ENCODE data around the gene OTUD5. TPM values are rescaled to one million over a fixed set of nuclear protein-coding genes. Genes with fewer than 3 reads are reported as not detected.

Gene OTUD5
- total and polyA plus RNA-seq, 7 experiments from 2014 or later, result 17.2 to 95.5 (median 88.2) TPM

DNA sequence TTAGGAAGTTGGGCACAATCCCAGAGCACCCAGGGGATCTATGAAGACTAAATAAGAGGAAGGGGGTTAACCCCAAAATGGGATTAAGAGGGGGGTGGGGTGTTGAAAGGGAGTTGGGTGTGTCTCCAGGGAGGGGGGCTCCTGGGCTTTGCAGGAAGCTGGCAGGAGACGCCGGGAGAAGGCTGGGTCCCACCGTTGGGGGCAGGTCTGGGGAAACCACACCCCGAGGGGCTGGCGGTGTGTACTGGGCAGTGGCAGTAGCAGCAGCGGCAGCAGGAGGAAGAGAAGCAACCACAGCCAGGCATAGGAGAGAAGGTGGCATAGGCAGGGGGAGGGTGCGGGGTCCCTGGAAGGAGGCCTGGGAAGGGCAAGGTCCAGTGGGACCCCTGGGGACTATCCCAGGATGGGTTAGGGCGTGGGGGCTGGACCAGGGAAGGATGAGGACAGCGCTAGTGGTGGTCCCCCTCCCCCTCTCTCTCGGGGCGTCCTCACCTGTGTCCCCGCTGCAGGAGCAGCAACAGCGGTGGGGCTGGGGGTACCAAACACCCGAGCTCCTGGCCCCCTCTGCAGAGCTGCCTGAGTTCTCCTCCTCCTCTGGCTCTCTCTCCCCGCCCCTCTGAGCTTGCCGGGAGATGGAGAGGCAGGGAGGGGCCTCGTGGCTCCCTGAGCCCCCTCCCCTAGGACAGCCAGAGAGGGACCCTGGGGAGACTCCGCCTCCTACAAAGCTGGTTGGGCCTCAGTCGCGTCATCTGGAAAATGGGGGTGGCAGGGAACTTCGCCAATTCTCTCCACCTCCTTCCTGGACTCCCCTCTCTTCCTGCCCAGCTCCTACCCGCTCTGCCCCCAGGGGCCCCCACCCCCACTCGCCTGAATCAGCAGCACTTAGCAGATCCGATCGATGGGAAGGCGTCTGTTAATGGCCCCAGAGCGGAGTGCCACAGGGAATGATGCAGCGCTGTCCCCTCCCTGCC, 14.1 kb upstream of the OTUD5 start, which contains the start of gene KCND1:
Gene KCND1, minus strand, starts transcription at position 596 of the 971 bp plus-strand sequence. CDS start 1,573 bp downstream, outside the sequence.
- Histone ChIP-seq H3K9me3 (ENCODE audit: control insufficient read depth in 2 of 3, low read length in 3 of 3) (no peaks in the 10 kb centered on the region), H3K27ac (ENCODE audit: low read depth, low read length) (no peak within 1 kb of the TSS), H3K36me3 (ENCODE audit: control insufficient read depth in 2 of 3, insufficient read depth in 3 of 3, low read length in 3 of 3) (peaks cover 0 to 22% (median 0%) of the 10 kb centered on the region in 3 experiments), H3K27me3 (ENCODE audit: control insufficient read depth in 2 of 2, insufficient read depth in 2 of 2, low read length in 2 of 2) (no peaks in the 10 kb centered on the region), H3K4me1 (ENCODE audit: control insufficient read depth in 2 of 2, insufficient read depth in 2 of 2, low read length in 2 of 2) (peaks cover 0 to 8% of the 10 kb centered on the region in 2 donors), H3K4me3 (ENCODE audit: low read length) (peak within 1 kb of the TSS; percentile 30)
- peak within 1 kb of the TSS in 9 of 10 donors; percentile 12 to 72 (median 57) for H3K4me3 Mint-ChIP-seq
- H3K36me3 Mint-ChIP-seq, result peaks cover 5 to 16% (median 10%) of the 10 kb centered on the region in 5 donors
- peaks cover 6 to 17% (median 12%) of the 10 kb centered on the region in 7 donors for H3K4me1 Mint-ChIP-seq
- POLR2A ChIA-PET, result interaction anchor here (0.5 to 1.6 kb wide), 6 partner anchors 10 to 72 kb away, joined by 3 to 14 read pairs (median 4); partner anchors contain the start of genes GRIPAP1 and OTUD5
- H3K27ac Mint-ChIP-seq, result peak within 1 kb of the TSS in 3 of 9 donors; percentile 11 to 45 (median 21)
- CTCF ChIA-PET, result interaction anchor here (1.0 to 1.4 kb wide), 2 partner anchors 12 to 149 kb away, joined by 3 read pairs; no protein-coding TSS in a partner anchor
- peaks cover 0 to 5% (median 0%) of the 10 kb centered on the region in 11 donors for H3K9me3 Mint-ChIP-seq
- DNase-seq (no peak), ATAC-seq (no peak)
- intact Hi-C loops (cut with micrococcal nuclease), result loop anchor here (1.0 to 10.0 kb wide), 4 partner anchors 72 to 148 kb away; partner anchors contain the start of gene TFE3 (in 1 of the 2)
- H3K27me3 Mint-ChIP-seq, result no peaks in the 10 kb centered on the region

DNA sequence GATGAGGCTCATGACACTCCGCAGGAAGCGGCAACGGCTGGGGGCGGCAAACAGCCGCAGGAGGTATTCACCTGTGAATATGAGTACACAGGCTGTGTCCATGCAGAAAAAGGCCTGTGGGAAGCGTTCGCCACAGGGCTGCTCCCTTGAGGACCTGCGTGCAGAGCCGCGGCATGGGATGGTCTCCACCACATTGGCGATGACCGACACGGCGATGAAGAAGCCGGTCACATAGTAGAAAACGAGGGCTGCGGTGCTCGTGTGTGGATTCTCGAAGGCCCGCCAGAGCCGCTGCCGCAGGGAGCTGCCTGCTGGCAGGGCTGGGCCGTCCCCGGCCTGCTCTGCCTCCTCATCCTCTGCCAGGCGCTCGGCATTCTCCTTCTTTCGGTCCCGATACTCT, 12.1 kb upstream of the OTUD5 start:
- Mint-ChIP-seq H3K4me1 (peaks cover 5 to 13% (median 12%) of the 10 kb centered on the region in 7 donors), H3K4me3 (no peak overlapping the region), H3K27ac (no peak overlapping the region), H3K36me3 (peaks cover 0 to 10% (median under 1%) of the 10 kb centered on the region in 5 donors), H3K9me3 (peaks cover 0 to 6% (median 0%) of the 10 kb centered on the region in 11 donors), H3K27me3 (no peaks in the 10 kb centered on the region)
- intact Hi-C loops (cut with micrococcal nuclease), result no loop called here
- peaks cover 0 to 4% (median 0%) of the 10 kb centered on the region in 3 experiments for H3K36me3 ChIP-seq (ENCODE audit: control insufficient read depth in 2 of 3, insufficient read depth in 3 of 3, low read length in 3 of 3)
- CTCF ChIA-PET, result no interaction called here
- no peak for DNase-seq
- POLR2A ChIA-PET, result no interaction called here
- ATAC-seq, result no peak
- peaks cover 0 to 8% of the 10 kb centered on the region in 2 donors for H3K4me1 ChIP-seq (ENCODE audit: control insufficient read depth in 2 of 2, insufficient read depth in 2 of 2, low read length in 2 of 2)
- H3K4me3 ChIP-seq (ENCODE audit: low read length), result no peak overlapping the region
- no peaks in the 10 kb centered on the region for H3K9me3 ChIP-seq (ENCODE audit: control insufficient read depth in 2 of 3, low read length in 3 of 3)
- no peaks in the 10 kb centered on the region for H3K27me3 ChIP-seq (ENCODE audit: control insufficient read depth in 2 of 2, insufficient read depth in 2 of 2, low read length in 2 of 2)
- no peak overlapping the region for H3K27ac ChIP-seq (ENCODE audit: low read depth, low read length)

DNA sequence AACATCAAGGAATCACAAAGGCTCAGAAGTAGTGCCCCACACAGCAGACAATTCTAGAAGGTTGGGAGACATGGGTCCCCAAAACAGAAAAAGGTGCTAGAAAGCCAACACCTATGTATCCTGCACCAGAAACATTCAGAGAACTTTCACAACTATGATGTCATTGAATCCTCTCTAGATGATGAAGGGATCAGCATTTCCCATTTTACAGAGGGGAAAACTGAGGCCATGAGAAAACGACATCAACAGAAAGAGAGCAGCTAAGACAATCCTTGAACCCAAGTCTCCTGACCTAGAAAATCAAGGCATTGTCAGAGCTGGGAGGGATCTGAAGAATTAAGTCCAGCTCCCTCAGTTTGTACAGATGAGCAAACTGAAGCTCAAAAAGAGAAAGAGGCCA, 11.0 kb upstream of the OTUD5 start:
- no peak for ATAC-seq
- CTCF ChIA-PET, result no interaction called here
- H3K4me1 Mint-ChIP-seq, result peaks cover 5 to 17% (median 12%) of the 10 kb centered on the region in 7 donors
- H3K4me1 ChIP-seq (ENCODE audit: control insufficient read depth in 2 of 2, insufficient read depth in 2 of 2, low read length in 2 of 2), result peaks cover 0 to 8% of the 10 kb centered on the region in 2 donors
- DNase-seq, result no peak
- intact Hi-C loops (cut with micrococcal nuclease), result no loop called here
- H3K27me3 ChIP-seq (ENCODE audit: control insufficient read depth in 2 of 2, insufficient read depth in 2 of 2, low read length in 2 of 2), result no peaks in the 10 kb centered on the region
- H3K9me3 Mint-ChIP-seq, result peaks cover 0 to 6% (median 0%) of the 10 kb centered on the region in 11 donors
- H3K27ac ChIP-seq (ENCODE audit: low read depth, low read length), result no peak overlapping the region
- no peak overlapping the region for H3K4me3 Mint-ChIP-seq
- no peak overlapping the region for H3K4me3 ChIP-seq (ENCODE audit: low read length)
- no peaks in the 10 kb centered on the region for H3K27me3 Mint-ChIP-seq
- no peaks in the 10 kb centered on the region for H3K9me3 ChIP-seq (ENCODE audit: control insufficient read depth in 2 of 3, low read length in 3 of 3)
- no peak overlapping the region for H3K27ac Mint-ChIP-seq
- POLR2A ChIA-PET, result interaction anchor here (0.7 kb wide), 1 partner anchor 11 kb away, joined by 3 read pairs; the partner anchor contains the start of gene OTUD5
- no peaks in the 10 kb centered on the region for H3K36me3 ChIP-seq (ENCODE audit: control insufficient read depth in 2 of 3, insufficient read depth in 3 of 3, low read length in 3 of 3)
- H3K36me3 Mint-ChIP-seq, result peaks cover 0 to 13% (median 0%) of the 10 kb centered on the region in 5 donors

DNA sequence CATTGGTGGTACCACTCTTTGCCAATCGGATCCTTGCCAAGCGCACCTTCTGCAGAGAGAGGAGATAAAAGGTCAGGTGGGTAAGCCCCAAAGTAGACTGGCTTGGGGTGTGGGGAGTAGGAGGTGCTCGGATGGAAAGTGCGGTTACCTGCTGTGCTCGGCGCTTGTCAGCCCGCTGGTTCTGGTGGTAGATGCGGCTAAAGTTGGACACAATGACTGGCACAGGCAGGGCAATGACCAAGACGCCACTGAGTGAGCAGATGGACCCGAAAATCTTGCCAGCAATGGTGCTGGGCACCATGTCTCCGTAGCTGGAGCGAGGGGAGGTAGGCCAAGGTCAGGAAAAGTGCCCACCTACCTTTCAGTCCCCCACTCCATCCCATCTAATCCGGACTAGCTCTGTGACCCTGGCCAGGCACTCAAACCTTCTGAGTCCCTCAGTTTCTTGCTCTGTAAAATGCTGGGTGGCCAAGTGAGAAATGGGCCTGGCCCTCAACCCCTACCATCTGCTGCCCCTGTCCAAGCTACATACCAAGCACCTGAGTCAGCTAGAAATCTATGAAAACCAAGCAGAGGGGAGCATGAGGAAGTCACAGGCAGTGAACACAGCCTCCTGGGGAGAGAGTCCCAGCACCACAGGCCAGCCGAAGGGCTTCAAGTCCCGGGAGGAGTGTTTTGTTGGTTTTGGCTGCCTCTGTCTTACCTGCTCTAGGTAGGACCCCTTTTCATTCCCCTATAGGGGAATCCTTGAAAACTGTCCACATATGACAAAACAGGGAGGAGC, 9.6 kb upstream of the OTUD5 start:
- ATAC-seq, result no peak
- Mint-ChIP-seq H3K4me3 (no peak overlapping the region), H3K27me3 (no peaks in the 10 kb centered on the region), H3K9me3 (peaks cover 0 to 2% (median 0%) of the 10 kb centered on the region in 11 donors), H3K27ac (no peak overlapping the region), H3K4me1 (peaks cover 0 to 4% (median 0%) of the 10 kb centered on the region in 7 donors), H3K36me3 (peaks cover 0 to 8% (median 0%) of the 10 kb centered on the region in 5 donors)
- ChIA-PET POLR2A (no interaction called here), CTCF (no interaction called here)
- Histone ChIP-seq H3K4me1 (ENCODE audit: control insufficient read depth in 2 of 2, insufficient read depth in 2 of 2, low read length in 2 of 2) (peaks cover 0 to 3% of the 10 kb centered on the region in 2 donors), H3K4me3 (ENCODE audit: low read length) (no peak overlapping the region), H3K27me3 (ENCODE audit: control insufficient read depth in 2 of 2, insufficient read depth in 2 of 2, low read length in 2 of 2) (no peaks in the 10 kb centered on the region), H3K27ac (ENCODE audit: low read depth, low read length) (no peak overlapping the region), H3K36me3 (ENCODE audit: control insufficient read depth in 2 of 3, insufficient read depth in 3 of 3, low read length in 3 of 3) (no peaks in the 10 kb centered on the region), H3K9me3 (ENCODE audit: control insufficient read depth in 2 of 3, low read length in 3 of 3) (no peaks in the 10 kb centered on the region)
- DNase-seq, result no peak
- intact Hi-C loops (cut with micrococcal nuclease), result no loop called here

DNA sequence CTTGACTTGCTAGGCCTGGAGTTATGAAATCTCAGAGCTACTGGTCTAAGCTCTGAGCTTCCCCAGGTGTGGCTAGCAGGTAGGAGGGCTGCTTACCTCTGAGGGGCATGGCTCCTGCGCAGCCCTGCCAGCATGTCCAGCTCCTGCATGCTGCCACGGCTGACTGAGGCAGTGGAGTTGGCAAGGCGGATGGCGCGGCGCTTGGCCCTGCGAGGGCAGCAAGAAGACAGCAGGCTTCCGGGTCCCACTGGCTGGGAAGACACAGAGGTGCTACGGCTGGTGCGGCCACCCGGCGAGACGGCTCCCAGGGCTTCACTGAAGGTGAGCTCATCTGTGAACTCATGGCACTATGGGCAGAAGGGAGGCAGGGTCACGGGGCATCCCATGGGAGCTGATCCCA, 8.6 kb upstream of the OTUD5 start:
- H3K4me3 ChIP-seq (ENCODE audit: low read length), result no peak overlapping the region
- ChIA-PET CTCF (no interaction called here), POLR2A (no interaction called here)
- no peaks in the 10 kb centered on the region for H3K9me3 ChIP-seq (ENCODE audit: control insufficient read depth in 2 of 3, low read length in 3 of 3)
- Mint-ChIP-seq H3K4me3 (no peak overlapping the region), H3K9me3 (peaks cover 0 to 2% (median 0%) of the 10 kb centered on the region in 11 donors), H3K27ac (no peak overlapping the region), H3K27me3 (no peaks in the 10 kb centered on the region), H3K4me1 (peaks cover 0 to 4% (median 0%) of the 10 kb centered on the region in 7 donors), H3K36me3 (peaks cover 0 to 11% (median 0%) of the 10 kb centered on the region in 5 donors)
- DNase-seq, result no peak
- H3K4me1 ChIP-seq (ENCODE audit: control insufficient read depth in 2 of 2, insufficient read depth in 2 of 2, low read length in 2 of 2), result no peaks in the 10 kb centered on the region
- H3K36me3 ChIP-seq (ENCODE audit: control insufficient read depth in 2 of 3, insufficient read depth in 3 of 3, low read length in 3 of 3), result no peaks in the 10 kb centered on the region
- intact Hi-C loops (cut with micrococcal nuclease), result no loop called here
- no peak overlapping the region for H3K27ac ChIP-seq (ENCODE audit: low read depth, low read length)
- no peaks in the 10 kb centered on the region for H3K27me3 ChIP-seq (ENCODE audit: control insufficient read depth in 2 of 2, insufficient read depth in 2 of 2, low read length in 2 of 2)
- ATAC-seq, result no peak

DNA sequence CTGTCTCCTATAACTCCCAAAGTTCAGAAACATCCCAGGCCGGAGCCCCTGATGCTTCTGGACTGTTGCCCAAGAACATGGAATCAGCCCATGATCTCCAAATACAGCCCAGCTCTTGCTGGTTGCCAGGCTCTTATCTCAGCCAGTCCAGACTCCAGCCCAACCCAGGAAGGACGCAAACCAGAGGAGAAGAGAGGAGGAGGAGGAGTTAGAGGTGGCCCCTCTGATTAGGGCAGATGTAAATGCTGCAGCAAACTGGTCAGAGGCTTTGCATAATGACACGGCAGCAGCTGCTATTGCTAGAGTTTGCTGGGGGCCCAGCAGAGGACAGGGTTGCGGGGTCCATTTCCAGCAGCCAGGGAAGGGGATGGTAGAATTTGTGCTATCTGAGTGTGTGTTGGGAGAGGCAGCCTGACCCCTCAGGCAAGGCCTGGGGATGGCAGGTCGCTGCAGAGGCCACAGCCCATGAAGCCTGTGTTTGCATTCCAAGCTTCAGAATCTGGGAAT, 4.2 kb upstream of the OTUD5 start:
- H3K27ac Mint-ChIP-seq, result peak overlapping the region in 3 of 9 donors; percentile 42 to 83 (median 47)
- no peak overlapping the region for H3K4me3 Mint-ChIP-seq
- intact Hi-C loops (cut with micrococcal nuclease), result no loop called here
- Histone ChIP-seq H3K4me1 (ENCODE audit: control insufficient read depth in 2 of 2, insufficient read depth in 2 of 2, low read length in 2 of 2) (peaks cover 7 to 8% of the 10 kb centered on the region in 2 donors), H3K4me3 (ENCODE audit: low read length) (no peak overlapping the region), H3K36me3 (ENCODE audit: control insufficient read depth in 2 of 3, insufficient read depth in 3 of 3, low read length in 3 of 3) (no peaks in the 10 kb centered on the region), H3K9me3 (ENCODE audit: control insufficient read depth in 2 of 3, low read length in 3 of 3) (no peaks in the 10 kb centered on the region), H3K27me3 (ENCODE audit: control insufficient read depth in 2 of 2, insufficient read depth in 2 of 2, low read length in 2 of 2) (no peaks in the 10 kb centered on the region), H3K27ac (ENCODE audit: low read depth, low read length) (no peak overlapping the region)
- POLR2A ChIA-PET, result interaction anchor here (0.6 to 1.2 kb wide), 3 partner anchors 10 to 81 kb away, joined by 3 to 4 read pairs (median 3); partner anchors contain the start of gene KCND1
- ATAC-seq, result no peak
- CTCF ChIA-PET, result interaction anchor here (0.7 kb wide), 1 partner anchor 785 kb away, joined by 3 read pairs; no protein-coding TSS in a partner anchor
- peaks cover under 1 to 18% (median 14%) of the 10 kb centered on the region in 7 donors for H3K4me1 Mint-ChIP-seq
- no peak for DNase-seq
- peaks cover 0 to 2% (median 0%) of the 10 kb centered on the region in 5 donors for H3K27me3 Mint-ChIP-seq
- peaks cover 0 to 4% (median 0%) of the 10 kb centered on the region in 11 donors for H3K9me3 Mint-ChIP-seq
- peaks cover 0 to 11% (median 0%) of the 10 kb centered on the region in 5 donors for H3K36me3 Mint-ChIP-seq
